ENCODE results near the gene CEP295NL. TPM values are rescaled to one million over a fixed set of nuclear protein-coding genes. Genes with fewer than 3 reads are reported as not detected.

CEP295NL gene
- total RNA-seq, 1 donor from 2014 or later = 0.55 TPM

GRCh38 chr17:78896091-78896833, 6.7 kb downstream of the CEP295NL start:
- intact Hi-C loops (cut with micrococcal nuclease) = no loop called here
- Histone ChIP-seq H3K27ac (replicated peaks) (peak overlapping the region; percentile 85), H3K27me3 (ENCODE audit: low read depth) (no peaks in the 10 kb centered on the region), H3K4me3 (peak overlapping the region; percentile 3), H3K36me3 (peaks cover 7% of the 10 kb centered on the region), H3K9me3 (replicated peaks) (no peaks in the 10 kb centered on the region), H3K4me1 (peaks cover 91% of the 10 kb centered on the region)
- TF ChIP-seq CTCF (IDR thresholded peaks at IDR 0.05; ENCODE audit: borderline replicate concordance) = no peak
- DNase-seq = no peak

DNA sequence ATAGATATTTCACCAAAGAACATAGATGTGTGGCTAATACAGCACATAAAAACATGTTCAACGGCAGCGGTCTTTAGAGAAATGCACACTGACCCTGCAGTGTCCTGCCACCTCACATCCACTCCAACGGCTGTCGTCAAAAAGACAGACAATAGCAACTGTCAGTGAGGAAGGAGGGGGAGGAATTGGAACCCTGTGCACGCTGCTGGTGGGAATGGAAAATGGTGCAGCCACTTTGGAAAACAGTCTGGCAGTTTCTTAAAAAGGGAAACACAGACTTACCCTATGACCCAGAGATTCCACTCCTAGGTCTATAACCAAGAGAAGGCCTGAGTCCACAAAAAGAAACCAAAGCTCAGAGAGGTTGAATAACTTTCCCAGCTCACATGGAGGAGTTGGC, 7.7 kb downstream of the CEP295NL start:
- Histone ChIP-seq H3K9me3 (replicated peaks) (no peaks in the 10 kb centered on the region), H3K4me1 (peaks cover 95% of the 10 kb centered on the region), H3K27ac (replicated peaks) (peak overlapping the region; percentile 85), H3K36me3 (no peaks in the 10 kb centered on the region), H3K4me3 (no peak overlapping the region), H3K27me3 (ENCODE audit: low read depth) (no peaks in the 10 kb centered on the region)
- no peak for TF ChIP-seq CTCF (IDR thresholded peaks at IDR 0.05; ENCODE audit: borderline replicate concordance)
- no peak for DNase-seq
- intact Hi-C loops (cut with micrococcal nuclease) = no loop called here

DNA sequence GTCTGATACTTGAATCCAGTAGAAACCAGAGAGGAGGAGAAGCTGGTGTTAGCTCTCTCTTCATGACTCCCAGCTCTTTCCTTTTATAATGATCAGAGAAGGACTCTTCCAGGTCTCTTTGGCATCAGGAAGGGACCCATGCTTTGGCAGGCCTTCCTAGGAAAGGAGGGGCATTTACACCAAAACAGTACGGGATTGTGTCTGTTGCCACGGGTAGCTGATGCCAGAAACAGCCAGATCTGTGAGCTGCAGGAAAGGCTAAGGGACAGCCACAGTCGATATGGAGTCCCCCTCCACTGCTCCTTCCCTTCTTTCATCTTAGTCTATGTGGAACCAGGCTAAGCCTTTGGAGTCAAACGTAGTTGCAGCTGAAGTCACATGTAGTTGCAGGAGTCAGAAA, 9.3 kb downstream of the CEP295NL start:
- no peaks in the 10 kb centered on the region for H3K9me3 ChIP-seq (replicated peaks)
- peaks cover 96% of the 10 kb centered on the region for H3K4me1 ChIP-seq
- H3K4me3 ChIP-seq = no peak overlapping the region
- H3K27me3 ChIP-seq (ENCODE audit: low read depth) = no peaks in the 10 kb centered on the region
- intact Hi-C loops (cut with micrococcal nuclease) = no loop called here
- DNase-seq = no peak
- H3K27ac ChIP-seq (replicated peaks) = peak overlapping the region; percentile 38
- no peak for TF ChIP-seq CTCF (IDR thresholded peaks at IDR 0.05; ENCODE audit: borderline replicate concordance)
- H3K36me3 ChIP-seq = no peaks in the 10 kb centered on the region

DNA sequence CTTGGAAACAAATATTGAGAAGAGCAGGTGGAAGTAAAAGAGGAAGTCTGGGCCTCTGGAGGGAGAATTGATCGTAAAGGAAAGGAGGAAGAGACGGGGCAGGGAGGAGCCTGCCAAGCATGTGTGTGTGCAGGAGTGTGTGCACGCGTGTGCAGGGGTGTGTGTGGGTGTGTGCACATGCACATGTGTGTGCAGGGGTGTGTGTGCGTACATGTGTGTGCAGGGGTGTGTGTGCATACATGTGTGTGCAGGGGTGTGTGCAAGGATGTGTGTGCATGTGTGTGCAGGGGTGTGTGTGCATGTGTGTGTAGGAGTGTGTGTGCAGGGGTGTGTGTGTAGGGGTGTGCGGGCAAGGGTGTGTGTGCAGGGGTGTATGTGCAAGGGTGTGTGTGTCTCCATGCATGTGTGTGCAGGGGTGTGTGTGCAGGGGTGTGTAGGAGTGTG, 10.0 kb downstream of the CEP295NL start:
- intact Hi-C loops (cut with micrococcal nuclease) = no loop called here
- peak overlapping the region; percentile 28 for H3K27ac ChIP-seq (replicated peaks)
- no peak overlapping the region for H3K4me3 ChIP-seq
- no peak for TF ChIP-seq CTCF (IDR thresholded peaks at IDR 0.05; ENCODE audit: borderline replicate concordance)
- no peaks in the 10 kb centered on the region for H3K9me3 ChIP-seq (replicated peaks)
- H3K27me3 ChIP-seq (ENCODE audit: low read depth) = no peaks in the 10 kb centered on the region
- H3K4me1 ChIP-seq = peaks cover 93% of the 10 kb centered on the region
- H3K36me3 ChIP-seq = no peaks in the 10 kb centered on the region
- no peak for DNase-seq

GRCh38 chr17:78892520-78892919, 10.5 kb downstream of the CEP295NL start:
- H3K9me3 ChIP-seq (replicated peaks) = no peaks in the 10 kb centered on the region
- DNase-seq = no peak
- peaks cover 88% of the 10 kb centered on the region for H3K4me1 ChIP-seq
- H3K36me3 ChIP-seq = no peaks in the 10 kb centered on the region
- no peak overlapping the region for H3K4me3 ChIP-seq
- intact Hi-C loops (cut with micrococcal nuclease) = no loop called here
- peak overlapping the region; percentile 28 for H3K27ac ChIP-seq (replicated peaks)
- no peaks in the 10 kb centered on the region for H3K27me3 ChIP-seq (ENCODE audit: low read depth)
- TF ChIP-seq CTCF (IDR thresholded peaks at IDR 0.05; ENCODE audit: borderline replicate concordance) = no peak

Measured in left ventricle myocardium inferior (tissue), 1 donor.